GM23248 (cell line): ENCODE results near the gene DYSF. TPM values are rescaled to one million over a fixed set of nuclear protein-coding genes. Genes with fewer than 3 reads are reported as not detected.

Experiments used
- DNase-seq: peaks from one replicate; pipeline ENCODE4 v3.0.0-alpha.2; 2015
- H2AFZ ChIP-seq: fragments of 200-600 bp; sonication (generic); 2 replicates; pipeline ENCODE4 v1.6.1; 2016; ENCODE audit warnings: antibody characterized with exemption
- H3F3A ChIP-seq: fragments of 200-600 bp; sonication (generic); 2 replicates; pipeline ENCODE4 v1.6.1; 2016; ENCODE audit warnings: mild to moderate bottlenecking, antibody characterized with exemption, mixed run types; ENCODE audit not compliant: insufficient read depth
- H3K27ac ChIP-seq: fragments of 200-600 bp; sonication (generic); 2 replicates; pipeline ENCODE4 v1.5.1; 2016; ENCODE audit warnings: mild to moderate bottlenecking
- H3K27me3 ChIP-seq: fragments of 200-600 bp; sonication (generic); replicated peaks from 2 replicates; pipeline ENCODE4 v1.6.1; 2016; ENCODE audit warnings: mild to moderate bottlenecking; ENCODE audit not compliant: insufficient read depth
- H3K36me3 ChIP-seq: fragments of 200-600 bp; sonication (generic); 2 replicates; pipeline ENCODE4 v1.6.1; 2016; ENCODE audit warnings: low read depth, mild to moderate bottlenecking
- H3K4me1 ChIP-seq: fragments of 200-600 bp; sonication (generic); 2 replicates; pipeline ENCODE4 v1.6.1; 2016; ENCODE audit warnings: mild to moderate bottlenecking; ENCODE audit not compliant: insufficient read depth
- H3K4me2 ChIP-seq: fragments of 200-600 bp; sonication (generic); one replicate; pipeline ENCODE4 v1.6.1; 2016; ENCODE audit warnings: mild to moderate bottlenecking; ENCODE audit not compliant: unreplicated experiment
- H3K4me3 ChIP-seq: fragments of 200-600 bp; sonication (generic); 2 replicates; pipeline ENCODE4 v1.5.1; 2016; ENCODE audit warnings: mild to moderate bottlenecking
- H3K79me2 ChIP-seq: fragments of 200-600 bp; sonication (generic); 2 replicates; pipeline ENCODE4 v1.6.1; 2016; ENCODE audit warnings: mild to moderate bottlenecking; ENCODE audit not compliant: insufficient read depth
- H3K9ac ChIP-seq: fragments of 200-600 bp; sonication (generic); 2 replicates; pipeline ENCODE4 v1.6.1; 2016; ENCODE audit warnings: mild to moderate bottlenecking
- H3K9me2 ChIP-seq: fragments of 200-600 bp; sonication (generic); 2 replicates; pipeline ENCODE4 v1.6.1; 2016; ENCODE audit warnings: mixed run types, mild to moderate bottlenecking, moderate library complexity; ENCODE audit not compliant: insufficient read depth
- H3K9me3 ChIP-seq: fragments of 200-600 bp; sonication (generic); one replicate; pipeline ENCODE4 v1.6.1; 2017; ENCODE audit warnings: low read depth
- H4K20me1 ChIP-seq: fragments of 200-600 bp; sonication (generic); 2 replicates; pipeline ENCODE4 v1.6.0; 2016; ENCODE audit not compliant: insufficient read depth
- EZH2 ChIP-seq: fragments of 200-600 bp; sonication (generic); IDR thresholded peaks from 2 replicates; pipeline ENCODE4 v1.6.1; 2018; ENCODE audit warnings: antibody characterized with exemption, mild to moderate bottlenecking; ENCODE audit not compliant: insufficient read depth, poor library complexity, severe bottlenecking
- EZH2phosphoT487 ChIP-seq: fragments of 200-600 bp; sonication (generic); IDR thresholded peaks from 2 replicates; pipeline ENCODE4 v1.6.1; 2018; ENCODE audit warnings: antibody characterized with exemption, moderate library complexity, mild to moderate bottlenecking, low read depth; ENCODE audit not compliant: insufficient read depth
- WGBS, 2 experiments: methylation state at CpG; one replicate each; pipeline ENCODE4 v1.1.6; 2015 to 2017; ENCODE audit warnings: low lambda C conversion rate in 2 of 2, low coverage in 1 of 2; ENCODE audit errors: missing lambda C conversion rate in 2 of 2; 5-methylcytosine and 5-hydroxymethylcytosine counted together
- in situ Hi-C: fragments of 300-500 bp; cut with MboI; formaldehyde crosslinking; loops from 2 replicates; pipeline ENCODE4 v1.15.0; 2020
- polyA plus RNA-seq: library from polyadenylated mRNA; unstranded; fragments of >200 nt; fragmentation: Nextera tagmentation; extraction: Ambion mirVana; gene quantifications from 2 replicates; pipeline ENCODE4 v1.2.1, GENCODE V29; 2016
- total RNA-seq: library from RNA; depleted of rRNA; stranded (reverse); fragments of >200 nt; shearing (Covaris generic); gene quantifications from 2 replicates; pipeline ENCODE4 v1.2.3, GENCODE V29; 2014

Gene DYSF
- total and polyA plus RNA-seq, 2 experiments from 2014 or later = 0.25 to 0.54 TPM

GRCh38 chr2:71613953-71614925 lies 160.9 kb downstream of the DYSF start:
- no peak overlapping the region for H3K4me3 ChIP-seq
- peak overlapping the region; percentile 10 for H3K4me2 ChIP-seq
- TF ChIP-seq EZH2 = no peak
- TF ChIP-seq EZH2phosphoT487 = no peak
- peaks cover 9% of the 10 kb centered on the region for H3F3A ChIP-seq
- DNase-seq = no peak
- H3K4me1 ChIP-seq = peaks cover 8% of the 10 kb centered on the region; the same call in 1 of the 2 replicates
- in situ Hi-C loops = loop anchor here (10.0 kb wide), 1 partner anchor 171 kb away; no protein-coding TSS in a partner anchor
- H3K27me3 ChIP-seq = no peaks in the 10 kb centered on the region
- H4K20me1 ChIP-seq = no peaks in the 10 kb centered on the region
- H3K36me3 ChIP-seq = no peaks in the 10 kb centered on the region
- H3K9me2 ChIP-seq = no peaks in the 10 kb centered on the region
- H3K9me3 ChIP-seq = no peaks in the 10 kb centered on the region
- WGBS, 2 experiments = 80 to 83% methylated on average over 8 of the region's 8 CpGs
- no peak overlapping the region for H3K27ac ChIP-seq
- H3K79me2 ChIP-seq = no peaks in the 10 kb centered on the region
- peak overlapping the region; percentile 26; the same call in 1 of the 2 replicates for H3K9ac ChIP-seq
- H2AFZ ChIP-seq = peak overlapping the region; percentile 53

- Histone ChIP-seq H3K4me1 (peaks cover 4% of the 10 kb centered on the region; the same call in 1 of the 2 replicates), H3K9ac (peak overlapping the region; percentile 26; the same call in 1 of the 2 replicates), H3F3A (no peaks in the 10 kb centered on the region), H3K27ac (no peak overlapping the region), H3K9me3 (no peaks in the 10 kb centered on the region), H3K36me3 (no peaks in the 10 kb centered on the region), H3K27me3 (no peaks in the 10 kb centered on the region), H3K79me2 (no peaks in the 10 kb centered on the region), H2AFZ (peak overlapping the region; percentile 53), H3K4me2 (peak overlapping the region; percentile 10), H4K20me1 (no peaks in the 10 kb centered on the region), H3K4me3 (no peak overlapping the region), H3K9me2 (no peaks in the 10 kb centered on the region)
- 37 to 38% methylated on average over 8 to 9 of the region's 9 CpGs for WGBS, 2 experiments
- TF ChIP-seq EZH2 (no peak), EZH2phosphoT487 (no peak)
- DNase-seq = peak; percentile 81
- in situ Hi-C loops = loop anchor here (10.0 kb wide), 1 partner anchor 170 kb away; no protein-coding TSS in a partner anchor
Measured at GRCh38 chr2:71614976-71615766, 161.8 kb downstream of the DYSF start.

- in situ Hi-C loops = loop anchor here (10.0 kb wide), 1 partner anchor 169 kb away; no protein-coding TSS in a partner anchor
- no peak overlapping the region; the same call in 1 of the 2 replicates for H2AFZ ChIP-seq
- no peak for DNase-seq
Measured at GRCh38 chr2:71615767-71616730, 162.7 kb downstream of the DYSF start.

More at GRCh38 chr2:71615767-71616730, 162.7 kb downstream of the DYSF start:
- TF ChIP-seq EZH2phosphoT487 = no peak
- no peak for TF ChIP-seq EZH2
- Histone ChIP-seq H3K9me3 (no peaks in the 10 kb centered on the region), H3K27me3 (no peaks in the 10 kb centered on the region), H4K20me1 (no peaks in the 10 kb centered on the region), H3K4me3 (no peak overlapping the region), H3K4me1 (peaks cover 4% of the 10 kb centered on the region; the same call in 1 of the 2 replicates), H3K36me3 (no peaks in the 10 kb centered on the region), H3K4me2 (no peak overlapping the region), H3K79me2 (no peaks in the 10 kb centered on the region), H3K9ac (no peak overlapping the region), H3K9me2 (no peaks in the 10 kb centered on the region), H3K27ac (no peak overlapping the region), H3F3A (no peaks in the 10 kb centered on the region)
- WGBS, 2 experiments = 72 to 76% methylated on average over 12 to 13 of the region's 13 CpGs
